Fibroblast of the aortic adventitia (primary cell): Measurements from ENCODE around the gene TAF4. TPM values are rescaled to one million over a fixed set of nuclear protein-coding genes. Genes with fewer than 3 reads are reported as not detected.

Experiments used
- DNase-seq: peaks from one replicate; pipeline ENCODE4 v3.0.0-alpha.2; 2010; ENCODE audit warnings: low read depth
- H3K4me3 ChIP-seq: 2 replicates; pipeline ENCODE4 v1.5.1; 2011; ENCODE audit warnings: low read depth, mild to moderate bottlenecking, control low read depth, low read length, moderate library complexity
- total RNA-seq: library from RNA; depleted of rRNA; stranded (reverse); fragments of >200 nt; gene quantifications from 2 replicates; pipeline ENCODE4 v1.2.3, GENCODE V29; 2012; ENCODE audit warnings: low replicate concordance
- TF ChIP-seq, protein P1 (sequence below): IDR thresholded peaks from 2 replicates; pipeline ENCODE4 v1.5.1; 2011; ENCODE audit warnings: mild to moderate bottlenecking, low read length, control low read depth, inconsistent platforms; ENCODE audit not compliant: insufficient read depth

The TAF4 gene
- total RNA-seq, 1 donor, result 5.4 TPM

DNA sequence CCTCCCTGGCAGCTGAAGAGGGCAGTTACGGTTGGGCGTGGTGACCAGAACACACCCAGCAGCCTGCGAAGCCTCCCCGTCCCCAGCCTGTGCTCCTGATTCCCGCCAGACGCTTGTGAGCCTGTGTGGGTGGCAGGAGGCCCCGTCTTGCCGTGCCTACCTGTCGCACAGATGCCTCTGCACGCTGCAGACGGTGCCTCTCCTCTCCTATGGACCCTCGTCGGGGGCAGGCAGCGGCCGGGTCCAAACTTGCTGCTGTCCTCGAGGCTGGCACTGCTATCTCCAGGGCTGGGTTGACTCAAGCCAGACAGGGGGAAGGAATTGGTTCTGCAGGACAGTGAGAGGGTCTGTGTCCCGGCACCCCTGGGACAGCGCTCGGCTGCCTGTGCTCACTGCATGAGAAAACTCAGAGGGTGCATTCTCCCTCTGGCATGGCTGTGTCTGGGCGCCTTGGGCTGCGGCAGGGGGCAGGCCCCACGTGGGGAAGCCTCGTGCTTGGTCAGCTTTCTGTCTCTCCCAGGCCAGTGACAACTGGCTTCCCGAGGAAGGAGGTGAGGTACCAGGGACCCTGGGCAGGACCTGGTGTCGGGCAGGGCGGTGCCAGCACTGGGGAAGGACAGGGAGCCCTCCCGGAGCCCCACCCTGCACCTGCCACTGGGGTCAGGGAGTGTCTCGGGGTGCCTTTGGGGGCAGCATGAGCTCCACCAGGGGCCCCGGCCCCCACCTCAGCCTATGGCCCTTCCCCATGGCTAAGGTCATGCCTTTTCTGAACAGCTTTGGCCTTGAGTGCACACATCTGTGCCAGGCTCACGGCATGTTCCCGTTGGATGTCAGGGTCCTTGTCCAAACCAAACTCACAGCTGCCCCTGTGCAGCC lies 127.5 kb downstream of the TAF4 start:
- no peak for DNase-seq
- H3K4me3 ChIP-seq, result no peak overlapping the region
- TF ChIP-seq, protein P1, sequence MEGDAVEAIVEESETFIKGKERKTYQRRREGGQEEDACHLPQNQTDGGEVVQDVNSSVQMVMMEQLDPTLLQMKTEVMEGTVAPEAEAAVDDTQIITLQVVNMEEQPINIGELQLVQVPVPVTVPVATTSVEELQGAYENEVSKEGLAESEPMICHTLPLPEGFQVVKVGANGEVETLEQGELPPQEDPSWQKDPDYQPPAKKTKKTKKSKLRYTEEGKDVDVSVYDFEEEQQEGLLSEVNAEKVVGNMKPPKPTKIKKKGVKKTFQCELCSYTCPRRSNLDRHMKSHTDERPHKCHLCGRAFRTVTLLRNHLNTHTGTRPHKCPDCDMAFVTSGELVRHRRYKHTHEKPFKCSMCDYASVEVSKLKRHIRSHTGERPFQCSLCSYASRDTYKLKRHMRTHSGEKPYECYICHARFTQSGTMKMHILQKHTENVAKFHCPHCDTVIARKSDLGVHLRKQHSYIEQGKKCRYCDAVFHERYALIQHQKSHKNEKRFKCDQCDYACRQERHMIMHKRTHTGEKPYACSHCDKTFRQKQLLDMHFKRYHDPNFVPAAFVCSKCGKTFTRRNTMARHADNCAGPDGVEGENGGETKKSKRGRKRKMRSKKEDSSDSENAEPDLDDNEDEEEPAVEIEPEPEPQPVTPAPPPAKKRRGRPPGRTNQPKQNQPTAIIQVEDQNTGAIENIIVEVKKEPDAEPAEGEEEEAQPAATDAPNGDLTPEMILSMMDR, result no peak

DNA sequence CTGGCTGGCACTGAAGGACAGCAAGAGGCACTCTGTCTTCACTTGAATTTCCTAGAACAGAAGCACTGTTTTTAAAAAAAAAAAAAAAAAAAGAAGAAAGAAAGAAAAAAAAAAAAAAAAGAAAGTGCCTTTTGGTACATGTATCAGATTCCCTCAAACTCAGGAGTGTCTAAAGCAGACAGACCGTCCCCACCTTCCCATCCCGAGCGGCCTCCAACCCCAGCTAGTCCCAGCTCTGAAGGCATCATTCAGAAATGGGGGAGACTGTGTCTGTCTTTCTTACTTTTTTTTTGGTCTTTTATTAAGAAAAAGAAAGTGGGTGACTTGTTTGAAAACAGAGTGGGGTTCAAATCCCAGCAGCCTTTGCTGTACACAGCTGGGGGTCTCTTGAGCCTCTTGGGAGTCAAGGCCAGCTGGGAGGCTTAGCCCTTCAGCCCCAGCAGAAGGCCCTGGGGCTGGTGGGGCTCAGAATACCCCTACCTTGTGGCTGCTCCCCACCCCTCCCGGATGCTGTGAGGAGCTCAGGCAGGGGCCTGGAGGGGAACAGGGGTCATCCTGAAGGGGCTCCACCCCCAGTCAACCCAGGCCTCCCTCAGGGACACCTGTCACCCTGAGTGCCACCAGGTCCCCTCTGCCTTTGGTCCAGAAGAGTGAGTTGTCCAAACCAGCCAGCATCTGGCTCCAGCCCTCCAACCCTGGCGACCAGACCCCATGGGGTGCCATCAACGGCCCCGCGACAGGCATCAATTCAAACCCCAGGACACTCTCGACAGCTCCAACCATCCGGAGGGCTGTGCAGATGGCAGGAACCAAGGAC lies 128.3 kb downstream of the TAF4 start:
- TF ChIP-seq, protein P1, result no peak
- H3K4me3 ChIP-seq, result no peak overlapping the region
- DNase-seq, result no peak

- no peak overlapping the region for H3K4me3 ChIP-seq
- no peak for DNase-seq
- TF ChIP-seq, protein P1, result no peak
Measured at GRCh38 chr20:61936701-61937131, 129.0 kb downstream of the TAF4 start.

GRCh38 chr20:61935926-61936700 lies 129.6 kb downstream of the TAF4 start:
- TF ChIP-seq, protein P1, result no peak
- H3K4me3 ChIP-seq, result no peak overlapping the region
- no peak for DNase-seq

DNA sequence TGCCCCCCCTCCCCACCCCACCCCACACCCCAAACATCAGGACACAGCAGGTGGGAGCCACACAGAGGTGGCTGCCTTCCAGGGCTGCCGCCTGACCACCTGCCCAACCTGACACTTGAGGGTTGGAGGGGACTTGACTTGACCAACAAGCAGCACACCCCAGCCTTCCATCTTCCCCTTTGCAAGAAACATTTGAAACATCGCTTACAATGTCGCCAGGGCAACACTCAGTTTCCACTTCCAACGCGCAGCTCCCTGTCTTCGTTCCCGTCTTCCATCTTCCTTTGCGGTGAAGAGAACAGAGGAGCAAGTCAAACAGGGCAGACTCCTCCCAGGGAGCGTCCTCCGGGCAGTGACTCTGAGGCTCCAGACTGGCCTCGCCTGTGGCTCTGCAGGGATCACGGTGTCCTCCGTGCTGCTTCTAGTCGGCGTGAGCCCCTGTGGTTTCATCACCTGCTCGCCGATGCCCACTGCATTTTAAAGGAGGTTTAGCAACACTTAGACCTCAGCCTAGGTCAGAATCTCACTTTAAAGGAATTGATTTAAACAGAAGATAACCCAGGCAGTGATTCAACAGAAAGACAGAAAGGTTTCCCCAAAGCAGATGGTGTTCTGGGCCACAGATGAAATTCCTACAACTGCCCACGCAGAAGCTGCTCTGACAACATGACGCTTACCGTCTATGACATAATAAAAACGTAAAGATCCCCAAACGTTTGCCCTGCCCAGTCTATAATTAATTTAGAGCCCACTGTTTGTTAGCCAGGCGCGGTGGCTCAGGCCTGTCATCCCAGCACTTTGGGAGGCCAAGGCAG lies 130.8 kb downstream of the TAF4 start:
- TF ChIP-seq, protein P1, result no peak
- no peak overlapping the region for H3K4me3 ChIP-seq
- DNase-seq, result no peak
